DND-41 (cell line): ENCODE data around the gene JAKMIP1.

Experiments used
- CTCF ChIP-seq: IDR thresholded peaks from 2 replicates; pipeline ENCODE4 v1.5.1; 2012; ENCODE audit warnings: borderline replicate concordance, low read length, moderate library complexity, mild to moderate bottlenecking; ENCODE audit not compliant: poor library complexity, severe bottlenecking; ENCODE audit errors: extremely low read depth
- EZH2 ChIP-seq: IDR thresholded peaks from 3 replicates; pipeline ENCODE4 v1.6.1; 2012; ENCODE audit warnings: borderline replicate concordance, low read depth, mild to moderate bottlenecking, moderate library complexity, low read length, inconsistent platforms; ENCODE audit not compliant: severe bottlenecking

GRCh38 chr4:6228158-6229067, 28.1 kb upstream of the JAKMIP1 start:
- no peak for TF ChIP-seq EZH2
- TF ChIP-seq CTCF: no peak
